ENCODE data around the gene SERPINA6.

Gene SERPINA6

GRCh38 chr14:94332587-94332986 is 9.5 kb upstream of the SERPINA6 start:
- no peak overlapping the region for H3K9ac ChIP-seq (ENCODE audit: low read depth, low read length)
- H3K36me3 ChIP-seq (ENCODE audit: control insufficient read depth, insufficient read depth, low read length), result no peaks in the 10 kb centered on the region
- no peaks in the 10 kb centered on the region for H3K4me1 ChIP-seq (ENCODE audit: control insufficient read depth, insufficient read depth, low read length)
- no peaks in the 10 kb centered on the region for H3K27me3 ChIP-seq (ENCODE audit: control insufficient read depth, insufficient read depth, low read length)
- no peaks in the 10 kb centered on the region for H3K9me3 ChIP-seq (ENCODE audit: control insufficient read depth, insufficient read depth, low read length)
- H3K4me3 ChIP-seq (ENCODE audit: low read depth, low read length), result no peak overlapping the region

- H3K27me3 ChIP-seq (ENCODE audit: control insufficient read depth, insufficient read depth, low read length), result no peaks in the 10 kb centered on the region
- no peak overlapping the region for H3K4me3 ChIP-seq (ENCODE audit: low read depth, low read length)
- H3K36me3 ChIP-seq (ENCODE audit: control insufficient read depth, insufficient read depth, low read length), result no peaks in the 10 kb centered on the region
- no peak overlapping the region for H3K9ac ChIP-seq (ENCODE audit: low read depth, low read length)
- H3K9me3 ChIP-seq (ENCODE audit: control insufficient read depth, insufficient read depth, low read length), result no peaks in the 10 kb centered on the region
- no peaks in the 10 kb centered on the region for H3K4me1 ChIP-seq (ENCODE audit: control insufficient read depth, insufficient read depth, low read length)
Observed at GRCh38 chr14:94332063-94332583, 9.0 kb upstream of the SERPINA6 start.

- no peak overlapping the region for H3K9ac ChIP-seq (ENCODE audit: low read depth, low read length)
- no peaks in the 10 kb centered on the region for H3K36me3 ChIP-seq (ENCODE audit: control insufficient read depth, insufficient read depth, low read length)
- no peaks in the 10 kb centered on the region for H3K4me1 ChIP-seq (ENCODE audit: control insufficient read depth, insufficient read depth, low read length)
- H3K4me3 ChIP-seq (ENCODE audit: low read depth, low read length), result no peak overlapping the region
- no peaks in the 10 kb centered on the region for H3K27me3 ChIP-seq (ENCODE audit: control insufficient read depth, insufficient read depth, low read length)
- no peaks in the 10 kb centered on the region for H3K9me3 ChIP-seq (ENCODE audit: control insufficient read depth, insufficient read depth, low read length)
Observed at GRCh38 chr14:94331462-94331861, 8.3 kb upstream of the SERPINA6 start.

DNA sequence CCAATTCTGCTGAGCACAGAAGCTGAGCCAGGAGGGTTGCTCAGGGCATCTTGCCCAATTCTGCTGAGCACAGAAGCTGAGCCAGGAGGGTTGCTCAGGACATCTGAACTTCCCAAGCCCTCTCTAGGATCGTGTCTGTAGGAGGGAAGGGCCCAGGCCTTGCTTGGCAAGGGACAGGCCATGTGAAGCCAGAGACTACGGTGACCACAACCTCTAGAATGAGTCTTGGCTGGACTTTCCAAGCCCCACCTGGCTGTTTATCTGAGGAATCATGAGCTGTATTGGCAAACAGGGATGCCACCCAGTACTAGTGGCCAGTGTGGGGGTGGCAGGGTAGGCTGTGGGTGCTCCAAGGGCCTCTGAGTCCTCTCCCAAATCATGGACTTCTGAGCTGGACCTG is 7.7 kb upstream of the SERPINA6 start:
- Histone ChIP-seq H3K27me3 (ENCODE audit: control insufficient read depth, insufficient read depth, low read length) (no peaks in the 10 kb centered on the region), H3K9ac (ENCODE audit: low read depth, low read length) (no peak overlapping the region), H3K9me3 (ENCODE audit: control insufficient read depth, insufficient read depth, low read length) (no peaks in the 10 kb centered on the region), H3K4me1 (ENCODE audit: control insufficient read depth, insufficient read depth, low read length) (no peaks in the 10 kb centered on the region), H3K4me3 (ENCODE audit: low read depth, low read length) (no peak overlapping the region), H3K36me3 (ENCODE audit: control insufficient read depth, insufficient read depth, low read length) (no peaks in the 10 kb centered on the region)

GRCh38 chr14:94330432-94330831 is 7.3 kb upstream of the SERPINA6 start:
- H3K4me1 ChIP-seq (ENCODE audit: control insufficient read depth, insufficient read depth, low read length), result no peaks in the 10 kb centered on the region
- no peaks in the 10 kb centered on the region for H3K36me3 ChIP-seq (ENCODE audit: control insufficient read depth, insufficient read depth, low read length)
- no peaks in the 10 kb centered on the region for H3K27me3 ChIP-seq (ENCODE audit: control insufficient read depth, insufficient read depth, low read length)
- no peaks in the 10 kb centered on the region for H3K9me3 ChIP-seq (ENCODE audit: control insufficient read depth, insufficient read depth, low read length)
- no peak overlapping the region for H3K9ac ChIP-seq (ENCODE audit: low read depth, low read length)
- H3K4me3 ChIP-seq (ENCODE audit: low read depth, low read length), result no peak overlapping the region

DNA sequence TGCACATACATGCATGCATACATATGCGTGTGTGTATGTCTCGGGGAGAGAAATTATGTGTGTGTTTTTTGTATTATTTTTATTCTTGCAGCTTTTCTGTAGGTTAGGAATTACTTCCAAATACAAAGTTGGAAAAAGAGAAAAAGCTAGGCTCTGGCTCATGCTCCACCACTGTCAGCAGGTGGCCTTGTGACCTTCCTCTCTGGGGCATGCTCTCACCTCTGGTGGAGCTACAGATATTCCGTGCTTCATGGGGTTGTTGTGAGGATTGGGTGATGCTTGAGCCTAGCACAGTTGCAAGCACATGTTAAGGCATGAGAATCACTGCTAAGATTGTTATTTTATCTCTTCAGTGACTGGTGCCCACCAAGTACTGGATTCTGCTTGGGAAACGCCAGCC is 6.7 kb upstream of the SERPINA6 start:
- no peaks in the 10 kb centered on the region for H3K9me3 ChIP-seq (ENCODE audit: control insufficient read depth, insufficient read depth, low read length)
- no peaks in the 10 kb centered on the region for H3K36me3 ChIP-seq (ENCODE audit: control insufficient read depth, insufficient read depth, low read length)
- no peaks in the 10 kb centered on the region for H3K4me1 ChIP-seq (ENCODE audit: control insufficient read depth, insufficient read depth, low read length)

DNA sequence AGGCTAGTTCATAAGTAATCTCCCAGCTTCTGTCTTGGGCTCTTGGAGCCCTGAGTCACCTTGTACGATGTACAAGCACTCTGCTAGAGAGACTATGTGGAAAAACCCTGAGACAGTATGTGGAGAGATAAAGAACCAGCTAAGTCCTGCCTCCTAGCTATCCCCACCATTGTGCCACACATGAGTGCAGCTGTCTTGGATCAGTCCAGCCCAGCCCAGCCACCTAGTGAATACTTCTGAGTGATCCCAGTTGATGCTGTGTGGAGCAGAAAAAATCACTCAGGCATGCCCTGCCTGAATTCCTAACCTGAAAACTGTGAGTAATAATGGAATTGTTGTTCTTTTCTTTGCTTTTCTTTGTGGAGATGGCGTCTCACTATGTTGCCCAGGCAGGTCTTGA is 5.1 kb upstream of the SERPINA6 start:
- no peak overlapping the region for H3K9ac ChIP-seq (ENCODE audit: low read depth, low read length)
- no peak overlapping the region for H3K4me3 ChIP-seq (ENCODE audit: low read depth, low read length)
- no peaks in the 10 kb centered on the region for H3K9me3 ChIP-seq (ENCODE audit: control insufficient read depth, insufficient read depth, low read length)
- H3K27me3 ChIP-seq (ENCODE audit: control insufficient read depth, insufficient read depth, low read length), result no peaks in the 10 kb centered on the region
- no peaks in the 10 kb centered on the region for H3K4me1 ChIP-seq (ENCODE audit: control insufficient read depth, insufficient read depth, low read length)
- no peaks in the 10 kb centered on the region for H3K36me3 ChIP-seq (ENCODE audit: control insufficient read depth, insufficient read depth, low read length)

More for the DNA sequence above, 6.7 kb upstream of the SERPINA6 start:
- no peak overlapping the region for H3K9ac ChIP-seq (ENCODE audit: low read depth, low read length)
- H3K27me3 ChIP-seq (ENCODE audit: control insufficient read depth, insufficient read depth, low read length), result no peaks in the 10 kb centered on the region
- H3K4me3 ChIP-seq (ENCODE audit: low read depth, low read length), result no peak overlapping the region

GRCh38 chr14:94321421-94322271 is 1.5 kb downstream of the SERPINA6 start:
- H3K4me3 ChIP-seq (ENCODE audit: low read depth, low read length), result no peak overlapping the region
- H3K4me1 ChIP-seq (ENCODE audit: control insufficient read depth, insufficient read depth, low read length), result no peaks in the 10 kb centered on the region
- H3K36me3 ChIP-seq (ENCODE audit: control insufficient read depth, insufficient read depth, low read length), result no peaks in the 10 kb centered on the region
- no peak overlapping the region for H3K9ac ChIP-seq (ENCODE audit: low read depth, low read length)
- H3K27me3 ChIP-seq (ENCODE audit: control insufficient read depth, insufficient read depth, low read length), result no peaks in the 10 kb centered on the region
- no peaks in the 10 kb centered on the region for H3K9me3 ChIP-seq (ENCODE audit: control insufficient read depth, insufficient read depth, low read length)

DNA sequence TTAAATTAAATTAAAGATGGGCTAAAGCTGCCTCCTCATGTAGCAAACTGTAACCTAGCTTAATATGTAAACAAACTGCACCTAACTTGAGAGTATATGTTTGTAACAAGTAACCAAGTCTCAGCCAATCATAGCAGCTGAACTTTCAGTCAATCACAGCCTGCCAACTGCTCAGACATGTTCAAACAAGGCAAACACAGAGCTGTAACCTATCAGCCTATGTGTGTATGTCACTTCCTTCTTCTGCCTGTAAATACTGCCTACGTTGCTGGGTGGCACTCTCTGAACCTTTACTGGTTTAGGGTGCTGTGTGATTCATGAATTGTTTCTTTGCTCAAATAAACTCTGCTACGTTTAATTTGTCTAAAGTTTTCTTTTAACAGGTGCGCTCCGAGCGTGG is 2.9 kb downstream of the SERPINA6 start:
- no peaks in the 10 kb centered on the region for H3K9me3 ChIP-seq (ENCODE audit: control insufficient read depth, insufficient read depth, low read length)
- H3K9ac ChIP-seq (ENCODE audit: low read depth, low read length), result no peak overlapping the region
- H3K27me3 ChIP-seq (ENCODE audit: control insufficient read depth, insufficient read depth, low read length), result no peaks in the 10 kb centered on the region
- no peaks in the 10 kb centered on the region for H3K36me3 ChIP-seq (ENCODE audit: control insufficient read depth, insufficient read depth, low read length)
- no peaks in the 10 kb centered on the region for H3K4me1 ChIP-seq (ENCODE audit: control insufficient read depth, insufficient read depth, low read length)
- H3K4me3 ChIP-seq (ENCODE audit: low read depth, low read length), result no peak overlapping the region

DNA sequence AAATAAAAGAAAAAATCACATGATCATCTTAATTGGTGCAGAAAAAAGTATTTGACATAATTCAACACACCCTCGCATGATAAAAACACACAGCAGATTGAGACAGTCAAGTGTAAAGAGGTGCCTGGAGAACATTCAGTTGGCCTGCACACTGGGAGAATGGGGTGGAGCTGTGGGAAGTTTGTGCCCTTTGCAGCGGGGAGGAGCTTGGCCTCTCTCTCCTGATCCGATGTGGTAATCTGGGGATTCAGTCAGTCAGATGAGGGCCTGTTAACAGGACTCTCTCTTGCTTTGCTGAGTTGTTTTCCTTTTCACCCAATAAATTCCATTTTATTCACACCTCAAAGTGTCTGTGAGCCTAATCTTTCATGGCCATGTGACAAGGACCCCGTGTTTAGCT is 5.9 kb downstream of the SERPINA6 start:
- H3K27me3 ChIP-seq (ENCODE audit: control insufficient read depth, insufficient read depth, low read length), result no peaks in the 10 kb centered on the region
- no peaks in the 10 kb centered on the region for H3K4me1 ChIP-seq (ENCODE audit: control insufficient read depth, insufficient read depth, low read length)
- no peaks in the 10 kb centered on the region for H3K9me3 ChIP-seq (ENCODE audit: control insufficient read depth, insufficient read depth, low read length)
- no peak overlapping the region for H3K4me3 ChIP-seq (ENCODE audit: low read depth, low read length)
- no peak overlapping the region for H3K9ac ChIP-seq (ENCODE audit: low read depth, low read length)
- no peaks in the 10 kb centered on the region for H3K36me3 ChIP-seq (ENCODE audit: control insufficient read depth, insufficient read depth, low read length)

- Histone ChIP-seq H3K4me1 (ENCODE audit: control insufficient read depth, insufficient read depth, low read length) (no peaks in the 10 kb centered on the region), H3K9me3 (ENCODE audit: control insufficient read depth, insufficient read depth, low read length) (no peaks in the 10 kb centered on the region), H3K27me3 (ENCODE audit: control insufficient read depth, insufficient read depth, low read length) (no peaks in the 10 kb centered on the region), H3K4me3 (ENCODE audit: low read depth, low read length) (no peak overlapping the region), H3K36me3 (ENCODE audit: control insufficient read depth, insufficient read depth, low read length) (no peaks in the 10 kb centered on the region), H3K9ac (ENCODE audit: low read depth, low read length) (no peak overlapping the region)
Observed at GRCh38 chr14:94316692-94317091, 6.4 kb downstream of the SERPINA6 start.

- H3K4me3 ChIP-seq (ENCODE audit: low read depth, low read length), result no peak overlapping the region
- H3K36me3 ChIP-seq (ENCODE audit: control insufficient read depth, insufficient read depth, low read length), result no peaks in the 10 kb centered on the region
- H3K9me3 ChIP-seq (ENCODE audit: control insufficient read depth, insufficient read depth, low read length), result no peaks in the 10 kb centered on the region
- no peaks in the 10 kb centered on the region for H3K4me1 ChIP-seq (ENCODE audit: control insufficient read depth, insufficient read depth, low read length)
- no peak overlapping the region for H3K9ac ChIP-seq (ENCODE audit: low read depth, low read length)
- H3K27me3 ChIP-seq (ENCODE audit: control insufficient read depth, insufficient read depth, low read length), result no peaks in the 10 kb centered on the region
Observed at GRCh38 chr14:94314890-94315289, 8.2 kb downstream of the SERPINA6 start.

Measured in iPS-15b (cell line).